Suprapubic skin (tissue), 4 donors: Measurements from ENCODE around the gene MYO18B. TPM values are rescaled to one million over a fixed set of nuclear protein-coding genes. Genes with fewer than 3 reads are reported as not detected.

Source experiments
- DNase-seq, 2 donors: peaks; one replicate each; pipeline ENCODE4 v3.0.0-alpha.2; 2019; ENCODE audit warnings: low spot score in 2 of 2
- H3K27ac ChIP-seq: fragments of 200-600 bp; sonication (generic); one replicate; pipeline ENCODE4 v1.5.1; 2019
- H3K27me3 ChIP-seq: fragments of 200-600 bp; sonication (generic); one replicate; pipeline ENCODE4 v1.5.1; 2019
- H3K36me3 ChIP-seq: fragments of 200-600 bp; sonication (generic); one replicate; pipeline ENCODE4 v1.5.1; 2019
- H3K4me1 ChIP-seq: fragments of 200-600 bp; sonication (generic); one replicate; pipeline ENCODE4 v1.5.1; 2019
- H3K4me3 ChIP-seq: fragments of 200-600 bp; sonication (generic); one replicate; pipeline ENCODE4 v1.5.1; 2019; ENCODE audit warnings: mild to moderate bottlenecking
- H3K9me3 ChIP-seq: fragments of 200-600 bp; sonication (generic); one replicate; pipeline ENCODE4 v1.5.1; 2019
- CTCF ChIP-seq, 2 donors: fragments of 200-600 bp in 1 of 2; fragments of 450-650 bp in 1 of 2; sonication (generic) in 1 of 2; IDR thresholded peaks; one replicate each; pipeline ENCODE4 v1.5.1; 2016 to 2019; ENCODE audit warnings: antibody characterized with exemption in 2 of 2, mild to moderate bottlenecking in 1 of 2, moderate library complexity in 1 of 2
- EP300 ChIP-seq: sonication (generic); formaldehyde crosslinking; IDR thresholded peaks from one replicate; pipeline ENCODE4 v1.6.1; 2017; ENCODE audit warnings: antibody characterized with exemption
- POLR2A ChIP-seq, 2 donors: fragments of 450-650 bp; IDR thresholded peaks; one replicate each; pipeline ENCODE4 v1.6.1; 2017; ENCODE audit warnings: antibody characterized with exemption in 2 of 2, mild to moderate bottlenecking in 2 of 2, moderate library complexity in 2 of 2
- POLR2AphosphoS5 ChIP-seq, 3 donors: sonication (generic); formaldehyde crosslinking; IDR thresholded peaks; one replicate each; pipeline ENCODE4 v1.6.1; 2017; ENCODE audit warnings: antibody characterized with exemption in 3 of 3
- WGBS: methylation state at CpG from one replicate; pipeline ENCODE4 v1.1.5; 2018; 5-methylcytosine and 5-hydroxymethylcytosine counted together
- total RNA-seq, 4 donors: library from RNA; depleted of rRNA; stranded (reverse); fragments of >200 nt; gene quantifications; one replicate each; pipeline ENCODE4 v1.1.0, GENCODE V29; 2016

The MYO18B gene
- total RNA-seq, 4 donors from 2014 or later = 1.2 to 3.2 (median 1.7) TPM

- TF ChIP-seq EP300 = no peak
- no peak for TF ChIP-seq CTCF (IDR thresholded peaks at IDR 0.05)
Measured at GRCh38 chr22:25758316-25758715, 16.3 kb downstream of the MYO18B start.

GRCh38 chr22:25759825-25760231, 17.8 kb downstream of the MYO18B start:
- Histone ChIP-seq H3K4me1 (no peaks in the 10 kb centered on the region), H3K9me3 (no peaks in the 10 kb centered on the region), H3K4me3 (no peak overlapping the region), H3K27ac (no peak overlapping the region), H3K27me3 (peaks cover 3% of the 10 kb centered on the region), H3K36me3 (no peaks in the 10 kb centered on the region)
- 50% methylated on average over 5 of the region's 5 CpGs for WGBS
- no peak for DNase-seq
- no peak for TF ChIP-seq CTCF (IDR thresholded peaks at IDR 0.05)
- no peak for TF ChIP-seq POLR2AphosphoS5 (IDR thresholded peaks at IDR 0.05)
- no peak for TF ChIP-seq EP300

More at GRCh38 chr22:25758316-25758715, 16.3 kb downstream of the MYO18B start:
- Histone ChIP-seq H3K27me3 (peaks cover 3% of the 10 kb centered on the region), H3K4me1 (no peaks in the 10 kb centered on the region), H3K36me3 (no peaks in the 10 kb centered on the region), H3K9me3 (no peaks in the 10 kb centered on the region), H3K27ac (no peak overlapping the region), H3K4me3 (no peak overlapping the region)
- DNase-seq = no peak
- WGBS = 58% methylated on average over 8 of the region's 8 CpGs

- H3K4me3 ChIP-seq = no peak overlapping the region
- H3K4me1 ChIP-seq = no peaks in the 10 kb centered on the region
- no peak for DNase-seq
- WGBS = 63% methylated on average over 2 of the region's 2 CpGs
- no peaks in the 10 kb centered on the region for H3K9me3 ChIP-seq
- TF ChIP-seq CTCF (IDR thresholded peaks at IDR 0.05) (no peak), POLR2AphosphoS5 (IDR thresholded peaks at IDR 0.05) (no peak), EP300 (no peak), POLR2A (IDR thresholded peaks at IDR 0.05) (no peak)
- peaks cover 3% of the 10 kb centered on the region for H3K27me3 ChIP-seq
- H3K27ac ChIP-seq = no peak overlapping the region
- H3K36me3 ChIP-seq = no peaks in the 10 kb centered on the region
Measured at GRCh38 chr22:25760294-25760693, 18.3 kb downstream of the MYO18B start.

GRCh38 chr22:25760848-25761595, 19.0 kb downstream of the MYO18B start:
- no peak overlapping the region for H3K27ac ChIP-seq
- 89% methylated on average over 14 of the region's 15 CpGs for WGBS
- no peaks in the 10 kb centered on the region for H3K4me1 ChIP-seq
- H3K27me3 ChIP-seq = peaks cover 9% of the 10 kb centered on the region
- H3K4me3 ChIP-seq = no peak overlapping the region
- H3K9me3 ChIP-seq = no peaks in the 10 kb centered on the region
- no peak for DNase-seq
- H3K36me3 ChIP-seq = no peaks in the 10 kb centered on the region
- TF ChIP-seq POLR2A (IDR thresholded peaks at IDR 0.05) (no peak), POLR2AphosphoS5 (IDR thresholded peaks at IDR 0.05) (no peak)

- Histone ChIP-seq H3K27ac (no peak overlapping the region), H3K36me3 (no peaks in the 10 kb centered on the region), H3K4me1 (no peaks in the 10 kb centered on the region), H3K4me3 (no peak overlapping the region), H3K27me3 (peaks cover 9% of the 10 kb centered on the region), H3K9me3 (peaks cover 7% of the 10 kb centered on the region)
- DNase-seq = no peak
- TF ChIP-seq POLR2AphosphoS5 (IDR thresholded peaks at IDR 0.05) = no peak
- no peak for TF ChIP-seq POLR2A (IDR thresholded peaks at IDR 0.05)
- no peak for TF ChIP-seq CTCF (IDR thresholded peaks at IDR 0.05)
- TF ChIP-seq EP300 = no peak
- WGBS = 96% methylated on average over 5 of the region's 5 CpGs
Measured at GRCh38 chr22:25762147-25762546, 20.2 kb downstream of the MYO18B start.
